ENCODE results near the gene RGS6. TPM values are rescaled to one million over a fixed set of nuclear protein-coding genes. Genes with fewer than 3 reads are reported as not detected.

Gene RGS6
- total and polyA plus RNA-seq, 2 experiments from 2014 or later: 0.86 to 0.95 TPM

DNA sequence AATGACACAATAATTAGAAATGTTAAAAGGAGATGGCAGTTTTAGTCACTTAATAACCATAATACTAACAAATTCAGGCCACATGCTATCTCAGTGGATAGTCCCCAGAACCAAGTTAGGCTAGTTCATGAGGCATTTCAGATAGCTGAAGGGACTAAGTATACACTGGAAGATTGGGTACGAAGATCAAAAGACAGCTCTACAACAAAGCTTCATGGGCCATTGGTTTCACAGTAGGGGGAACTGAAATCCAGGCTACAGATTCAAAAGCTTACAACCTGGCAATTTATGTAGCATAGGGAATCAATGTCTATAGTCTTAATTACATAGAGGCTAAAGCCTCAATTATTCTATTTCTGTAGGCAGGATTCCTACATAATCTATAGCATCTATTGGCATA lies 343.0 kb downstream of the RGS6 start:
- no peaks in the 10 kb centered on the region for H3K27me3 ChIP-seq
- TF ChIP-seq, protein P1, sequence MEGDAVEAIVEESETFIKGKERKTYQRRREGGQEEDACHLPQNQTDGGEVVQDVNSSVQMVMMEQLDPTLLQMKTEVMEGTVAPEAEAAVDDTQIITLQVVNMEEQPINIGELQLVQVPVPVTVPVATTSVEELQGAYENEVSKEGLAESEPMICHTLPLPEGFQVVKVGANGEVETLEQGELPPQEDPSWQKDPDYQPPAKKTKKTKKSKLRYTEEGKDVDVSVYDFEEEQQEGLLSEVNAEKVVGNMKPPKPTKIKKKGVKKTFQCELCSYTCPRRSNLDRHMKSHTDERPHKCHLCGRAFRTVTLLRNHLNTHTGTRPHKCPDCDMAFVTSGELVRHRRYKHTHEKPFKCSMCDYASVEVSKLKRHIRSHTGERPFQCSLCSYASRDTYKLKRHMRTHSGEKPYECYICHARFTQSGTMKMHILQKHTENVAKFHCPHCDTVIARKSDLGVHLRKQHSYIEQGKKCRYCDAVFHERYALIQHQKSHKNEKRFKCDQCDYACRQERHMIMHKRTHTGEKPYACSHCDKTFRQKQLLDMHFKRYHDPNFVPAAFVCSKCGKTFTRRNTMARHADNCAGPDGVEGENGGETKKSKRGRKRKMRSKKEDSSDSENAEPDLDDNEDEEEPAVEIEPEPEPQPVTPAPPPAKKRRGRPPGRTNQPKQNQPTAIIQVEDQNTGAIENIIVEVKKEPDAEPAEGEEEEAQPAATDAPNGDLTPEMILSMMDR (IDR thresholded peaks at IDR 0.05; ENCODE audit: low read depth, low read length): no peak
- no peak for DNase-seq (ENCODE audit: low read depth in 1 of 2, low spot score in 1 of 2)
- no peak overlapping the region for H3K27ac ChIP-seq
- H3K4me3 ChIP-seq: no peak overlapping the region
- no peaks in the 10 kb centered on the region for H3K9me3 ChIP-seq (ENCODE audit: low read depth)
- no peaks in the 10 kb centered on the region for H3K4me1 ChIP-seq (ENCODE audit: low read depth)
- H3K36me3 ChIP-seq: no peaks in the 10 kb centered on the region

DNA sequence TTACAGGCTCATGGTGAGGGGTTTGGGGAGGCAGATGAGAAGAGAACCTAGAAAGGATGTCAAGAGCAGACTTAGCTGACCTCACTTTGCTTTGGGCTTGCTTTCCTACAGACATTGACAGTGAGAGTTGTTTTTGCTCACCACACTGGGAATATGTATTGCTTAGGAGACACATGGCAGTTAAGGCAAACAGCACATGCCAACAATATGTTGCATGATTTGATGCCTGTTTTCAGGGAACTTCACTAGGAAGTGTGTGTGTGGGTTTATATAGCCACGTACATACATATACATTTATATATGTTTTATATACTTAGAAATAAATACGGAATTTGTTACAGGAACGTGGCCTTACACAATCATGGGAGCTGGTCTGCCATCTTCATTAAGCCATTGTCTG lies 346.1 kb downstream of the RGS6 start:
- TF ChIP-seq, protein P1 (IDR thresholded peaks at IDR 0.05; ENCODE audit: low read depth, low read length): no peak
- Histone ChIP-seq H3K4me1 (ENCODE audit: low read depth) (no peaks in the 10 kb centered on the region), H3K36me3 (no peaks in the 10 kb centered on the region), H3K27ac (no peak overlapping the region), H3K27me3 (no peaks in the 10 kb centered on the region), H3K9me3 (ENCODE audit: low read depth) (no peaks in the 10 kb centered on the region), H3K4me3 (no peak overlapping the region)
- DNase-seq (ENCODE audit: low read depth in 1 of 2, low spot score in 1 of 2): no peak

DNA sequence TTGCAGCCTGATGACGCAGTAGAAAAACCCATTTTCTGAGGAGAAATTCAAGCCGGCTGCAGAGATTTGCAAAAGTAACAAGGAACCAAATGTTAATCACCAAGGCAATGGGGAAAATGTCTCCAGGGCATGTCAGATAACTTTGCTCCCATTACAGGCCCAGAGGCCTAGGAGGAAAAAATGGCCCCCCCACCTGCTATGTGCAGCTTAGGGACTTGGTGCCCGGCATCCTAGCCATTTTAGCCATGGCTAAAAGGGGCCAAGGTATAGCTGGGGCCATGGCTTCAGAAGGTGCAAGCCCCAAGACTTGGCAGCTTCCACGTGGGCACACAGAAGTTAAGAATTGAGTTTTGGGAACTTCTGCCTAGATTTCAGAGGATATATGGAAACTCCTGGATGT lies 351.9 kb downstream of the RGS6 start:
- TF ChIP-seq, protein P1 (IDR thresholded peaks at IDR 0.05; ENCODE audit: low read depth, low read length): no peak
- no peaks in the 10 kb centered on the region for H3K36me3 ChIP-seq
- no peaks in the 10 kb centered on the region for H3K9me3 ChIP-seq (ENCODE audit: low read depth)
- no peaks in the 10 kb centered on the region for H3K4me1 ChIP-seq (ENCODE audit: low read depth)
- H3K27me3 ChIP-seq: no peaks in the 10 kb centered on the region
- no peak overlapping the region for H3K4me3 ChIP-seq
- no peak overlapping the region for H3K27ac ChIP-seq
- DNase-seq (ENCODE audit: low read depth in 1 of 2, low spot score in 1 of 2): no peak

- Histone ChIP-seq H3K4me3 (no peak overlapping the region), H3K36me3 (no peaks in the 10 kb centered on the region), H3K27ac (no peak overlapping the region), H3K4me1 (ENCODE audit: low read depth) (peaks cover 4% of the 10 kb centered on the region), H3K9me3 (ENCODE audit: low read depth) (no peaks in the 10 kb centered on the region), H3K27me3 (no peaks in the 10 kb centered on the region)
- TF ChIP-seq, protein P1 (IDR thresholded peaks at IDR 0.05; ENCODE audit: low read depth, low read length): no peak
- DNase-seq (ENCODE audit: low read depth in 1 of 2, low spot score in 1 of 2): no peak
These were observed 358.0 kb downstream of the RGS6 start for GRCh38 chr14:72290241-72290640.

GRCh38 chr14:72291908-72292688 lies 359.9 kb downstream of the RGS6 start:
- TF ChIP-seq, protein P1 (IDR thresholded peaks at IDR 0.05; ENCODE audit: low read depth, low read length): peak; percentile 68
- no peak overlapping the region for H3K27ac ChIP-seq

More at GRCh38 chr14:72291908-72292688, 359.9 kb downstream of the RGS6 start:
- H3K4me3 ChIP-seq: no peak overlapping the region
- H3K9me3 ChIP-seq (ENCODE audit: low read depth): no peaks in the 10 kb centered on the region
- DNase-seq (ENCODE audit: low read depth in 1 of 2, low spot score in 1 of 2): peak; percentile 52 to 63
- H3K27me3 ChIP-seq: no peaks in the 10 kb centered on the region
- H3K36me3 ChIP-seq: no peaks in the 10 kb centered on the region
- H3K4me1 ChIP-seq (ENCODE audit: low read depth): peaks cover 4% of the 10 kb centered on the region

All from cardiac muscle cell (in vitro differentiated cells and primary cell).